Sigmoid colon (tissue), 7 donors: ENCODE data around the gene ARHGAP8. TPM values are rescaled to one million over a fixed set of nuclear protein-coding genes. Genes with fewer than 3 reads are reported as not detected.

Experiments used
- DNase-seq: peaks from one replicate; pipeline ENCODE4 v3.0.0-alpha.2; 2019
- H3K27ac ChIP-seq, 4 donors: fragments of 200-600 bp; sonication (generic); one replicate each; pipeline ENCODE4 v1.5.1; 2016 to 2019; ENCODE audit warnings: mild to moderate bottlenecking in 1 of 4
- H3K27me3 ChIP-seq, 3 donors: fragments of 200-600 bp; sonication (generic); one replicate each; pipeline ENCODE4 v1.5.1; 2019; ENCODE audit warnings: mild to moderate bottlenecking in 1 of 3
- H3K36me3 ChIP-seq, 4 donors: fragments of 200-600 bp; sonication (generic); one replicate each; pipeline ENCODE4 v1.5.1; 2016 to 2019
- H3K4me1 ChIP-seq, 4 donors: fragments of 200-600 bp; sonication (generic); one replicate each; pipeline ENCODE4 v1.5.1; 2017 to 2019
- H3K4me3 ChIP-seq, 4 donors: fragments of 200-600 bp; sonication (generic); one replicate each; pipeline ENCODE4 v1.5.1; 2017 to 2019; ENCODE audit warnings: mild to moderate bottlenecking in 2 of 4, moderate library complexity in 1 of 4
- H3K9me3 ChIP-seq, 4 donors: fragments of 200-600 bp in 3 of 4; sonication (generic) in 3 of 4; one replicate each; pipeline versions ENCODE4 v1.5.1 to v1.6.1; 2013 to 2019
- EP300 ChIP-seq, 4 donors: sonication (generic); formaldehyde crosslinking; IDR thresholded peaks; one replicate each; pipeline ENCODE4 v1.6.1; 2017; ENCODE audit warnings: antibody characterized with exemption in 4 of 4
- POLR2A ChIP-seq, 2 donors: fragments of 450-650 bp; IDR thresholded peaks; one replicate each; pipeline ENCODE4 v1.6.1; 2016; ENCODE audit warnings: antibody characterized with exemption in 2 of 2, mild to moderate bottlenecking in 2 of 2, moderate library complexity in 2 of 2
- POLR2AphosphoS5 ChIP-seq, 4 donors: sonication (generic); formaldehyde crosslinking; IDR thresholded peaks; one replicate each; pipeline ENCODE4 v1.6.1; 2017; ENCODE audit warnings: antibody characterized with exemption in 4 of 4
- WGBS, 2 donors: extraction: QIAGEN DNeasy Blood & Tissue Kit; methylation state at CpG; one replicate each; pipeline ENCODE4 v1.1.7; 2013; 5-methylcytosine and 5-hydroxymethylcytosine counted together
- intact Hi-C: fragments of 100-400 bp; cut with DNase I; formaldehyde crosslinking; loops from one replicate; pipeline ENCODE4 v1.15.1; 2023
- polyA plus RNA-seq, 3 donors: library from polyadenylated mRNA; stranded (reverse); fragments of 200-250 nt; gene quantifications; one replicate each; pipeline ENCODE4 v1.2.3, GENCODE V29; 2013
- total RNA-seq, 4 donors: library from RNA; depleted of rRNA; stranded (reverse); fragments of >200 nt; gene quantifications; one replicate each; pipeline ENCODE4 v1.1.0, GENCODE V29; 2016
- TF ChIP-seq, protein P1 (sequence below), 4 experiments: fragments of 450-650 bp in 3 of 4; fragments of 200-600 bp in 1 of 4; IDR thresholded peaks; one replicate each; pipeline ENCODE4 v1.5.1; 2016 to 2019; ENCODE audit warnings: antibody characterized with exemption in 4 of 4, mild to moderate bottlenecking in 3 of 4, moderate library complexity in 2 of 4
- donor health status: healthy with polysubstance abuse.
- donor health status: Bipolar disorder and iron deficiency.
- donor health status: healthy.

Gene ARHGAP8
- total and polyA plus RNA-seq, 7 donors: 0.66 to 30.9 (median 6.0) TPM; not detected in 1

DNA sequence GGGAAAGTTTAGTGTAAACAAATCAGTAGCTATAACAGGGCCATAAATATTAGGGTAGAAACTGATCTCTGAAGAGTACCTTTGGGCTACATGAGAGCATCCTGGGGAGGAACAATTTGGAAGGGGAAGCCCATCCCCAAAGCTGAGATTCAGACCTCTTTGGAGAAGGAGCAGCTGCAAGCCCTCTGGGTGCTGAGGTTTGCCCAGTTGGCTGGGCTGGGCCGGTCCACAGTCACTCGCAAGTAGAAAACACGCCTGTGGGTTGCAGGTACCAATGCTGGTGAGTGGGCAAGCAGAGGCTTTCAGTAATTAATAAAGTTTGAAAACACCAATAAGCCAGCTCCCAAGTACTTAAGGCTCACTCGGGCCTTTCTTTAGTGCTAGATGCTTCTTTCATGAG is 124.5 kb downstream of the ARHGAP8 start:
- 94 to 95% methylated on average over 4 of the region's 4 CpGs for WGBS, 2 donors
- no peaks in the 10 kb centered on the region for H3K4me1 ChIP-seq
- H3K27me3 ChIP-seq: no peaks in the 10 kb centered on the region
- H3K27ac ChIP-seq: no peak overlapping the region
- intact Hi-C loops: no loop called here
- H3K36me3 ChIP-seq: no peaks in the 10 kb centered on the region
- H3K4me3 ChIP-seq: no peak overlapping the region
- no peak for DNase-seq
- TF ChIP-seq POLR2A (IDR thresholded peaks at IDR 0.05) (no peak), POLR2AphosphoS5 (IDR thresholded peaks at IDR 0.05) (no peak), EP300 (IDR thresholded peaks at IDR 0.05) (no peak)
- TF ChIP-seq, protein P1, sequence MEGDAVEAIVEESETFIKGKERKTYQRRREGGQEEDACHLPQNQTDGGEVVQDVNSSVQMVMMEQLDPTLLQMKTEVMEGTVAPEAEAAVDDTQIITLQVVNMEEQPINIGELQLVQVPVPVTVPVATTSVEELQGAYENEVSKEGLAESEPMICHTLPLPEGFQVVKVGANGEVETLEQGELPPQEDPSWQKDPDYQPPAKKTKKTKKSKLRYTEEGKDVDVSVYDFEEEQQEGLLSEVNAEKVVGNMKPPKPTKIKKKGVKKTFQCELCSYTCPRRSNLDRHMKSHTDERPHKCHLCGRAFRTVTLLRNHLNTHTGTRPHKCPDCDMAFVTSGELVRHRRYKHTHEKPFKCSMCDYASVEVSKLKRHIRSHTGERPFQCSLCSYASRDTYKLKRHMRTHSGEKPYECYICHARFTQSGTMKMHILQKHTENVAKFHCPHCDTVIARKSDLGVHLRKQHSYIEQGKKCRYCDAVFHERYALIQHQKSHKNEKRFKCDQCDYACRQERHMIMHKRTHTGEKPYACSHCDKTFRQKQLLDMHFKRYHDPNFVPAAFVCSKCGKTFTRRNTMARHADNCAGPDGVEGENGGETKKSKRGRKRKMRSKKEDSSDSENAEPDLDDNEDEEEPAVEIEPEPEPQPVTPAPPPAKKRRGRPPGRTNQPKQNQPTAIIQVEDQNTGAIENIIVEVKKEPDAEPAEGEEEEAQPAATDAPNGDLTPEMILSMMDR (IDR thresholded peaks at IDR 0.05): no peak
- peaks cover 0 to 7% (median 3%) of the 10 kb centered on the region in 4 donors for H3K9me3 ChIP-seq

DNA sequence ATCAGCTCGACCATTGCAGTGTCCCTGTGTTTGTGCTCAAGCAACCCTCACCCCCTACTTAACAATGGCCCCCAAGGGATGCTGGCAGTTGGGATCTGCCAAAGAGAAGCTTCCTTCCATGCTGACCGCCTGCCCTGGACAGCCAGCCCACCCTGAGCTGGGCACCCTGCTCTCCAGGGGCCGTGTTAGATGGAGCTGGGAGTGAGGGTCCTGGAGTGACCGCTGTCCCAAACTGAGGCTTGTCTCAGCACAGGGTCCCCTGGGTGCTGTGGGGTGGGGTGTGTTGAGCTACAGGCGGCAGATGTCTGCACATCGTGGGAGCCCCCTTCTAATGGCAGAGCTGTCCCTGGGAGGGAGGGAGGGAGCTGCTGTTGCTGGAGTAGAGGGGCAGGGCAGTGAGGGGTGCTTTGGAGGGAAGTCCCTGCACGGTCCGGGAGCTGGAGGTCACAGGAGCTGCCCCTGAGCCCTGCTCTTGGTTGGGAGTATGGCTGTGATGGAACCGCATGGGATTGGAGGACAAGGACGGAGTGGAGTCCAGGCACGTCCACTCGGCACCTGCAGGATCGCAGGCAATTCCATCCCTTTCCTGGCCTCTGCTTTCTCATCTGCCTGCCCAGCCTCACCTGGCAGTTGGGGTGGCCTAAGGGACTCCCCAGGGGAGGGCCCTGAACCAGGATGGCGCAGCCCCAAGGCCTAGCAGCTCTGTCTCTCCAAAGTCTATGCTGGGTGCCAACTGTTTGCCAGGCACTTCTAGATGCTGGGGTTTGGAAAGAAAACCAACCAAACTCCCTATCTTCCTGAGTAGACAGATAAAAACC is 126.3 kb downstream of the ARHGAP8 start:
- TF ChIP-seq POLR2AphosphoS5 (IDR thresholded peaks at IDR 0.05): no peak
- no peak for TF ChIP-seq POLR2A (IDR thresholded peaks at IDR 0.05)
- WGBS, 2 donors: 75 to 86% methylated on average over 14 of the region's 14 CpGs
- Histone ChIP-seq H3K27ac (no peak overlapping the region), H3K9me3 (peaks cover 0 to 5% (median 2%) of the 10 kb centered on the region in 4 donors), H3K4me3 (no peak overlapping the region), H3K4me1 (no peaks in the 10 kb centered on the region), H3K27me3 (no peaks in the 10 kb centered on the region), H3K36me3 (no peaks in the 10 kb centered on the region)
- peak; percentile 52 for DNase-seq
- intact Hi-C loops: no loop called here

DNA sequence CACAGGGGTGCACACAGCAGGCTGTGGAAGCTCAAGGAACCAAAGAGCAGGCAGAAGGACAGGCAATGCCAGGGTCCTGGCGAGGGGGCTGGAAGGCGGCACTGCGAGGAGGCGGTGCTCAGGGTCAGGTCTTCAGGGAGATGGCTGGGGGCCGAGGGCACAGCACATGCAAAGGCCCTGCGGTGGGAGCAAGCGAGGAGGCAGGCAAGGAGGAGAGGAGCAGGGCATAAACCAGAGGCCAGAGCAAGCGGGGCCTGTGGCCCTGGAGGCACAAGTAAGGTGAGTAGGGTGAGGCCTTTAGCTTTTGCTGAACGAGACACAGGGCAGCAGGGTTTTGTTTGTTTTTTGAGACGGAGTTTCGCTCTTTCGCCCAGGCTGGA is 126.9 kb downstream of the ARHGAP8 start:
- no peaks in the 10 kb centered on the region for H3K4me1 ChIP-seq
- peak; percentile 21 for DNase-seq
- H3K4me3 ChIP-seq: no peak overlapping the region
- intact Hi-C loops: no loop called here
- 89 to 92% methylated on average over 12 of the region's 12 CpGs for WGBS, 2 donors
- H3K27ac ChIP-seq: no peak overlapping the region
- peaks cover 0 to 5% (median 2%) of the 10 kb centered on the region in 4 donors for H3K9me3 ChIP-seq
- H3K36me3 ChIP-seq: no peaks in the 10 kb centered on the region
- no peaks in the 10 kb centered on the region for H3K27me3 ChIP-seq
- TF ChIP-seq, protein P1 (IDR thresholded peaks at IDR 0.05): no peak
- TF ChIP-seq POLR2AphosphoS5 (IDR thresholded peaks at IDR 0.05) (no peak), POLR2A (IDR thresholded peaks at IDR 0.05) (no peak), EP300 (IDR thresholded peaks at IDR 0.05) (no peak)

DNA sequence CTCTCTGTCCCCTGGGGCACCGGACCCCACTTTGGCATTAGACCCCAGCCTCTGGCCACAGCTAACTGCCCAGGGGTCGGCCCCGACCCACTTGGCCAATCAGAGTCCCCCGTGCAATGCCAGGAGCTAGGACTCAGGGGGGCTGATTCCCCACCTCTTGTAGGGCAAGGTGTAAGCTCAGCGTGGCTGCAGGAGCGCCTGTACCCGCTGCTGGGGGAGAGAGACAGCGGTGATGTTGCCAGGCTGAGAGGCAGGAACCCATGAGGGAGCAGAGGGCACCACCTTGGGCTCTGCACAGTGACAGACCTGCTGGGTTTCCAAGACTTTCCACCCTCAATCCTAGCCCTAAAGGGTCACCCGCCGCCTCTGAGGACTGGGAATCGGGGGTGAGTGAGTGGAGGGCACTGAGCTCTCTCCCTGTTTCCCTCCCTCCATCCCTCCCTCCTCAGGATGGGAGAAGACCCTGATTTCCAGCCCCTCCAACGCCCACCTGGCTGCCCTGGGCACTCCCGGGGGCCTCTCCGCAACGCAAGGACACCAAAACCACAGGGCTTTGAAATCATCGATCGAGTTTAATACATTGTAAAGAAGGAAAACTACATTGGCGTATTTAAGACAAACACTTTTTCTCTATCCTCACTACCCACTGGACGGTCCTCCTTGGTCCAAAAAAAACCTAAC is 128.4 kb downstream of the ARHGAP8 start:
- DNase-seq: peak; percentile 50
- Histone ChIP-seq H3K27me3 (no peaks in the 10 kb centered on the region), H3K4me1 (no peaks in the 10 kb centered on the region), H3K4me3 (no peak overlapping the region), H3K36me3 (no peaks in the 10 kb centered on the region), H3K9me3 (peaks cover 0 to 5% (median 1%) of the 10 kb centered on the region in 4 donors), H3K27ac (no peak overlapping the region)
- no peak for TF ChIP-seq EP300 (IDR thresholded peaks at IDR 0.05)
- TF ChIP-seq POLR2A (IDR thresholded peaks at IDR 0.05): no peak
- TF ChIP-seq, protein P1 (IDR thresholded peaks at IDR 0.05): no peak
- no peak for TF ChIP-seq POLR2AphosphoS5 (IDR thresholded peaks at IDR 0.05)
- 86 to 92% methylated on average over 19 of the region's 19 CpGs for WGBS, 2 donors
- intact Hi-C loops: no loop called here

DNA sequence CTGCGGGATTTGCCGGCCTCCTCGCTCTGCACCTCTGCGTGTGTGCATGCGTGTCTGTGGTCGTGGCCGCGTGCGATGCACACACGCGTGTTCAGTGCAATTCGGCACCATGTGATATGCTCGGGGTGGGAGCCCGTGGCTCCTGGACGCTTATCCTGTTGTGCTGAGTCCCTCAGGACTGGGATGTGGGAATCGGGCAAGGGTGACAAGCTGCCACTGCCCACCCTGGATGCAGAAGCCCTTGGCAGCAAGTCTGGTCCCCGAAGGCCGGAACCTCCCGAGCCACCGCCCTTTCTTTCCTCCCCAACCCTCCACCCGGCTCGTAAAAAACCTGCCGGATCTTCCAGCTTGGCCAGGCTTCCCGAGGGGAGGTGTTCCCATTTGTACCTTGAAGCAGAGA is 129.2 kb downstream of the ARHGAP8 start:
- Histone ChIP-seq H3K9me3 (peaks cover 0 to 5% (median 1%) of the 10 kb centered on the region in 4 donors), H3K4me1 (no peaks in the 10 kb centered on the region), H3K4me3 (no peak overlapping the region), H3K27ac (no peak overlapping the region), H3K27me3 (no peaks in the 10 kb centered on the region), H3K36me3 (no peaks in the 10 kb centered on the region)
- peak; percentile 34 for DNase-seq
- 79 to 80% methylated on average over 24 of the region's 24 CpGs for WGBS, 2 donors
- TF ChIP-seq POLR2AphosphoS5 (IDR thresholded peaks at IDR 0.05) (no peak), POLR2A (IDR thresholded peaks at IDR 0.05) (no peak), EP300 (IDR thresholded peaks at IDR 0.05) (no peak)
- TF ChIP-seq, protein P1 (IDR thresholded peaks at IDR 0.05): no peak
- intact Hi-C loops: no loop called here
